Keratinocyte (primary cell): ENCODE data around the gene TMEM150A. TPM values are rescaled to one million over a fixed set of nuclear protein-coding genes. Genes with fewer than 3 reads are reported as not detected.

Experiments used
- DNase-seq: peaks from one replicate; pipeline ENCODE4 v3.0.0-alpha.2; 2011; ENCODE audit warnings: low read depth, missing footprints, low spot score
- FAIRE-seq: peaks from 2 replicates; lab custom pipeline; 2011; peaks lifted over from hg19 to GRCh38; lab: Jason Lieb, UNC
- H2AFZ ChIP-seq: 2 replicates; pipeline ENCODE4 v1.6.0; 2012; ENCODE audit warnings: low read length, control low read depth, inconsistent platforms; ENCODE audit not compliant: control insufficient read depth
- H3K27ac ChIP-seq: 2 replicates; pipeline ENCODE4 v1.5.1; 2011; ENCODE audit warnings: low read length; ENCODE audit not compliant: control insufficient read depth, insufficient read depth
- H3K27me3 ChIP-seq: 3 replicates; pipeline ENCODE4 v1.6.0; 2011; ENCODE audit warnings: low read length; ENCODE audit not compliant: control insufficient read depth, insufficient read depth; ENCODE audit errors: extremely low read depth
- H3K36me3 ChIP-seq, 2 experiments: 2 replicates in 1 of 2; 3 replicates in 1 of 2; pipeline ENCODE4 v1.5.1; 2011; ENCODE audit warnings: low read length in 2 of 2, mild to moderate bottlenecking in 1 of 2; ENCODE audit not compliant: control insufficient read depth in 2 of 2, insufficient read depth in 2 of 2; ENCODE audit errors: extremely low read depth in 1 of 2
- H3K4me1 ChIP-seq: 3 replicates; pipeline ENCODE4 v1.5.1; 2011; ENCODE audit warnings: low read length; ENCODE audit not compliant: control insufficient read depth, insufficient read depth; ENCODE audit errors: extremely low read depth
- H3K4me2 ChIP-seq: 3 replicates; pipeline ENCODE4 v1.6.0; 2011; ENCODE audit warnings: low read depth, low read length; ENCODE audit not compliant: control insufficient read depth, insufficient read depth; ENCODE audit errors: extremely low read depth
- H3K4me3 ChIP-seq, 3 experiments: fragments of 200-600 bp in 1 of 3; sonication (generic) in 1 of 3; 2 replicates in 2 of 3; 3 replicates in 1 of 3; pipeline ENCODE4 v1.5.1; 2011 to 2016; ENCODE audit warnings: low read length in 3 of 3, mild to moderate bottlenecking in 3 of 3, control low read depth in 2 of 3, inconsistent platforms in 1 of 3, low read depth in 1 of 3, mixed read lengths in 1 of 3, mixed run types in 1 of 3, moderate library complexity in 1 of 3; ENCODE audit not compliant: control insufficient read depth in 2 of 3, insufficient read depth in 2 of 3; ENCODE audit errors: extremely low read depth in 1 of 3
- H3K79me2 ChIP-seq: 2 replicates; pipeline ENCODE4 v1.6.0; 2012; ENCODE audit warnings: low read length; ENCODE audit not compliant: control insufficient read depth, insufficient read depth
- H3K9ac ChIP-seq: 3 replicates; pipeline ENCODE4 v1.6.0; 2011; ENCODE audit warnings: low read length; ENCODE audit not compliant: control insufficient read depth, insufficient read depth; ENCODE audit errors: extremely low read depth
- H3K9me1 ChIP-seq: 3 replicates; pipeline ENCODE4 v1.6.0; 2011; ENCODE audit warnings: low read length; ENCODE audit not compliant: control insufficient read depth, insufficient read depth; ENCODE audit errors: extremely low read depth
- H3K9me3 ChIP-seq: 2 replicates; pipeline ENCODE4 v1.5.1; 2012; ENCODE audit warnings: low read depth, low read length; ENCODE audit not compliant: control insufficient read depth
- H4K20me1 ChIP-seq: 3 replicates; pipeline ENCODE4 v1.6.0; 2011; ENCODE audit warnings: low read length; ENCODE audit not compliant: control insufficient read depth, insufficient read depth; ENCODE audit errors: extremely low read depth
- EZH2 ChIP-seq: IDR thresholded peaks from one replicate; pipeline ENCODE4 v1.6.1; 2012; ENCODE audit warnings: inconsistent platforms, mild to moderate bottlenecking, low read length, moderate library complexity
- dilution Hi-C: fragments of 300-500 bp; cut with MboI; formaldehyde crosslinking; loops from one replicate; pipeline ENCODE4 v1.7.0; 2020; ENCODE audit warnings: low sequenced_read_pairs; ENCODE audit not compliant: extremely low pct_ligation_motif_present
- polyA plus RNA-seq, 5 experiments: library from polyadenylated mRNA; depleted of rRNA in 3 of 5; stranded (reverse) in 3 of 5; stranded (forward) in 1 of 5; unstranded in 1 of 5; fragments of >200 nt; gene quantifications; 1 replicate in 1 of 5; 2 replicates in 3 of 5; 3 replicates in 1 of 5; pipeline versions ENCODE4 v1.2.1 to v1.2.3, GENCODE V29; 2011 to 2012; ENCODE audit warnings: missing spikeins in 2 of 5, low read depth in 1 of 5, low replicate concordance in 1 of 5
- TF ChIP-seq, protein P1 (sequence below), 3 experiments: IDR thresholded peaks in 1 of 3; conservative IDR thresholded peaks in 1 of 3; optimal IDR thresholded peaks in 1 of 3; 2 replicates in 2 of 3; 3 replicates in 1 of 3; pipeline versions ENCODE3 to v1.5.1; 2011; ENCODE audit warnings: low read length in 3 of 3, mild to moderate bottlenecking in 3 of 3, moderate library complexity in 2 of 3, control low read depth in 1 of 3, inconsistent platforms in 1 of 3; ENCODE audit not compliant: insufficient read depth in 2 of 3; ENCODE audit errors: extremely low read depth in 1 of 3

The TMEM150A gene
- polyA plus RNA-seq, 1 donor (not counting 4 experiments of a cell fraction or from before 2014, with no cell fraction given): 7.7 TPM

- no peaks in the 10 kb centered on the region for H3K9me3 ChIP-seq
- H3K4me1 ChIP-seq: peaks cover 27% of the 10 kb centered on the region
- no peak overlapping the region for H3K4me2 ChIP-seq
- TF ChIP-seq EZH2: no peak
- TF ChIP-seq, protein P1, sequence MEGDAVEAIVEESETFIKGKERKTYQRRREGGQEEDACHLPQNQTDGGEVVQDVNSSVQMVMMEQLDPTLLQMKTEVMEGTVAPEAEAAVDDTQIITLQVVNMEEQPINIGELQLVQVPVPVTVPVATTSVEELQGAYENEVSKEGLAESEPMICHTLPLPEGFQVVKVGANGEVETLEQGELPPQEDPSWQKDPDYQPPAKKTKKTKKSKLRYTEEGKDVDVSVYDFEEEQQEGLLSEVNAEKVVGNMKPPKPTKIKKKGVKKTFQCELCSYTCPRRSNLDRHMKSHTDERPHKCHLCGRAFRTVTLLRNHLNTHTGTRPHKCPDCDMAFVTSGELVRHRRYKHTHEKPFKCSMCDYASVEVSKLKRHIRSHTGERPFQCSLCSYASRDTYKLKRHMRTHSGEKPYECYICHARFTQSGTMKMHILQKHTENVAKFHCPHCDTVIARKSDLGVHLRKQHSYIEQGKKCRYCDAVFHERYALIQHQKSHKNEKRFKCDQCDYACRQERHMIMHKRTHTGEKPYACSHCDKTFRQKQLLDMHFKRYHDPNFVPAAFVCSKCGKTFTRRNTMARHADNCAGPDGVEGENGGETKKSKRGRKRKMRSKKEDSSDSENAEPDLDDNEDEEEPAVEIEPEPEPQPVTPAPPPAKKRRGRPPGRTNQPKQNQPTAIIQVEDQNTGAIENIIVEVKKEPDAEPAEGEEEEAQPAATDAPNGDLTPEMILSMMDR (optimal IDR thresholded peaks at IDR 0.05 in 1 of 3, IDR thresholded peaks at IDR 0.05 in 1 of 3, conservative IDR thresholded peaks at IDR 0.05 in 1 of 3; ENCODE audit: extremely low read depth in 1 of 3, insufficient read depth in 2 of 3, low read length in 3 of 3): no peak
- H3K4me3 ChIP-seq: no peak overlapping the region
- DNase-seq (no peak), FAIRE-seq (no peak)
- no peak overlapping the region for H2AFZ ChIP-seq
- no peaks in the 10 kb centered on the region for H4K20me1 ChIP-seq
- dilution Hi-C loops: no loop called here
- no peak overlapping the region for H3K9ac ChIP-seq
- no peaks in the 10 kb centered on the region for H3K27me3 ChIP-seq
- H3K79me2 ChIP-seq: peaks cover 7% of the 10 kb centered on the region
- peaks cover 15 to 24% of the 10 kb centered on the region in 2 experiments for H3K36me3 ChIP-seq
- H3K9me1 ChIP-seq: no peaks in the 10 kb centered on the region
- H3K27ac ChIP-seq: no peak overlapping the region
These were observed 18.7 kb downstream of the TMEM150A start for GRCh38 chr2:85583667-85584353.

GRCh38 chr2:85582492-85582891 is 20.0 kb downstream of the TMEM150A start:
- Histone ChIP-seq H3K27ac (no peak overlapping the region), H3K27me3 (no peaks in the 10 kb centered on the region), H3K4me2 (no peak overlapping the region), H4K20me1 (no peaks in the 10 kb centered on the region), H3K79me2 (peaks cover 20% of the 10 kb centered on the region), H3K4me1 (peaks cover 32% of the 10 kb centered on the region), H3K36me3 (peaks cover 15 to 24% of the 10 kb centered on the region in 2 experiments), H2AFZ (no peak overlapping the region), H3K4me3 (no peak overlapping the region), H3K9me1 (no peaks in the 10 kb centered on the region), H3K9me3 (no peaks in the 10 kb centered on the region), H3K9ac (no peak overlapping the region)
- no peak for DNase-seq
- TF ChIP-seq, protein P1 (optimal IDR thresholded peaks at IDR 0.05 in 1 of 3, IDR thresholded peaks at IDR 0.05 in 1 of 3, conservative IDR thresholded peaks at IDR 0.05 in 1 of 3; ENCODE audit: extremely low read depth in 1 of 3, insufficient read depth in 2 of 3, low read length in 3 of 3): no peak
- no peak for TF ChIP-seq EZH2
- dilution Hi-C loops: no loop called here
- no peak for FAIRE-seq
